BLaER1 treated with 17β-estradiol and CSF1 and Interleukin-3, amounts not matched to agents 10 nM and 100 nM (cell line): Measurements from ENCODE around the gene ZNF154.
A peak's percentile ranks its signal among the peaks of the same experiment; 100 is the strongest.
"Not testable (repeated sequence)": the region's sequence is repeated elsewhere in the genome, so short reads cannot be mapped to it uniquely, and the experiment has no call there.

Experiments used
- H3K27ac ChIP-seq, 11 experiments: shearing (Covaris generic); formaldehyde crosslinking; 2 replicates each; pipeline ENCODE4 v1.8.1; 2022
- H3K27me3 ChIP-seq, 11 experiments: shearing (Covaris generic); formaldehyde crosslinking; 2 replicates each; pipeline ENCODE4 v1.8.1; 2022
- H3K36me3 ChIP-seq, 11 experiments: shearing (Covaris generic); formaldehyde crosslinking; 2 replicates each; pipeline ENCODE4 v1.8.1; 2022
- H3K4me1 ChIP-seq, 10 experiments: shearing (Covaris generic); formaldehyde crosslinking; 2 replicates each; pipeline ENCODE4 v1.8.1; 2022
- H3K4me2 ChIP-seq, 11 experiments: shearing (Covaris generic); formaldehyde crosslinking; 2 replicates each; pipeline ENCODE4 v1.8.1; 2022
- H3K4me3 ChIP-seq, 10 experiments: shearing (Covaris generic); formaldehyde crosslinking; 2 replicates each; pipeline ENCODE4 v1.8.1; 2022
- H3K9ac ChIP-seq, 11 experiments: shearing (Covaris generic); formaldehyde crosslinking; 2 replicates each; pipeline ENCODE4 v1.8.1; 2022
- H3K9me3 ChIP-seq, 11 experiments: shearing (Covaris generic); formaldehyde crosslinking; replicated peaks in 1 of 11; 2 replicates each; pipeline ENCODE4 v1.8.1; 2022
- H4K20me1 ChIP-seq, 11 experiments: shearing (Covaris generic); formaldehyde crosslinking; 2 replicates each; pipeline ENCODE4 v1.8.1; 2022
- Cebpa-rat ChIP-seq, 11 experiments: shearing (Covaris generic); IDR thresholded peaks; 2 replicates each; pipeline ENCODE4 v1.8.1; 2022

ZNF154 gene

DNA sequence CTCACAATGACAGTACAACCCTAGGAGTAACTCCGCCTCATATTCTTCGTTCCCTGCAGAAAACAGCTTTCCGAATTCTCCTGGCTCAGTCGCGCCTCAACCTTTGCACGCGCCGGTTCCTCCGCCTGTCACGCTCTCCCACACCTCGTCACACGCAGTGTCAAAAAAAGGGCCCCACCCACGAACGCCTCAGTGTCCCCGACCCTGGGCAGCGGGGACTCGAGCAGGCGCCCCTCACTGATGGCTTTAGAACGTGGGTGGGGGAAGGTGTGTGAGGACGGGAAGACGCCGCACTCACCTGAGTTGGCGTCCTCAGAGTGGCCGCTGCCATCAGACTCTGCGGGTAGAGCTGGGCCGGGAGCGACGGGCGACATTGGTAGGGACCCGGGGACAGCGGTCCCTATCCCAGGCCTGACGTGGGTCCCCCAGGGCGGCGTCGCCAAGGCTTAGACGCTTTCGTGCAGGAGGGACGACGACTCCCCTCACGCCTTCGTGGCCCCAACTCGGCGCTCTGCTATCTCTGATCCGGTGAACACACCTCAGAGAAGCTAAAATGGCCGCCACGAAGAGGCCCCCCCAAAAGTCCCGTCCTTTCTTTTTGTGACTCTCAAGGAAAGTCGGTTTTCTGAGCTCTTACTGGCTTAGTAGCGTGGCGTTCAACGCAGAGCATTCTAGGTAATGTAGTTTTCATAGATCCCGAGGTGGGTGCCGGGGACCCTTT lies at the start of gene ZNF154:
TSS of gene ZNF154 (minus strand) at position 564 of the 721 bp plus-strand sequence. CDS start at position 331, 233 bp downstream.
- no peak for TF ChIP-seq Cebpa-rat (IDR thresholded peaks at IDR 0.05)
- peaks cover 0 to 78% (median 0%) of the 10 kb centered on the region in 11 experiments; a peak in 3 of 22 replicates for H4K20me1 ChIP-seq
- peaks cover 34 to 44% (median 42%) of the 10 kb centered on the region in 11 experiments for H3K27me3 ChIP-seq
- H3K36me3 ChIP-seq = peaks cover 23 to 66% (median 48%) of the 10 kb centered on the region in 11 experiments
- no peak within 1 kb of the TSS for H3K9ac ChIP-seq
- peaks cover 0 to 9% (median 0%) of the 10 kb centered on the region in 10 experiments; a peak in 3 of 20 replicates for H3K4me1 ChIP-seq
- no peak within 1 kb of the TSS for H3K4me2 ChIP-seq
- H3K4me3 ChIP-seq = peak within 1 kb of the TSS in 6 of 10 experiments; percentile 5 to 32 (median 24); a peak in 4 of 20 replicates
- H3K27ac ChIP-seq = no peak within 1 kb of the TSS
- peaks cover 49 to 70% (median 60%) of the 10 kb centered on the region in 11 experiments for H3K9me3 ChIP-seq

DNA sequence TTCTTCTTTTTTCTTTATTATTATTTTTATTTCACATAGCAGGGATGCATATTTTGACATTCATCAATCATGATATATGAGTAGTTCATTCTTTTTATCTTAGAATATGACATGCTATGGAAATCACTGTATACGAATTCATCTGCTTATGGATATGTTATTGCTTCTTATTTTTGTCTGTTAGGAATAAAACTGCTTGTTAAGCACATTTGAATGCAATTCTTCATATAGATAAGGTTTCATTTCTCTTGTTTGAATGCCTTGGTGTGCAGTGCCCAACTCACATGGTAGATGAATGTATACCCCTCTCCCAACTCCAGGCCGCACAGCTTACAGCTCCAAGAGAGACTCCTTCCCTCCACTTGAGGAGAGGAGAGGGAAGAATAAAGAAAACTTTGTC lies 48.9 kb upstream of the ZNF154 start:
- Histone ChIP-seq H3K4me2 (no peak overlapping the region), H4K20me1 (peaks cover 0 to 16% (median 0%) of the 10 kb centered on the region in 11 experiments; a peak in 4 of 22 replicates), H3K36me3 (peaks cover 96 to 100% (median 99%) of the 10 kb centered on the region in 11 experiments), H3K27ac (no peak overlapping the region), H3K9me3 (peaks cover 0 to 22% (median 18%) of the 10 kb centered on the region in 11 experiments; a peak in 18 of 22 replicates), H3K4me3 (no peak overlapping the region), H3K9ac (no peak overlapping the region), H3K27me3 (no peaks in the 10 kb centered on the region), H3K4me1 (no peaks in the 10 kb centered on the region)
- TF ChIP-seq Cebpa-rat (IDR thresholded peaks at IDR 0.05) = no peak

DNA sequence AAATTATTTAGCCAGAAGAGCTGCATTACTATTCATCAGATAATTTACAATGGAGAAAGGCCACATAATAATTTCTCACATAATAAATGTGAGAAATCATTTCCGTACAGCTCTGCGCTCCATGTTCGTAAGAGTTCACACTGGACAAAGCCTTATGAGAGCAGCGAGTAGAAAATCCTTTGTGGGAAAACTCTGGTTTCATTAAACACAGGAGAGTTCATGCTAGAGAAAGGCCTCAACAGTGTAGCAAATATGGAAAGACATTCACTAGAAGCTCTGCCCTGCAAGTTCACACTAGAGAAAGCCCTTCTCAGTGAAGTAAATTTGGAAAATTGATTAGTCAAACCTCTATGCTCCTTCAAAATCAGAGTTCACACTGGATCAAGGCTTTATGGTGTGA lies 46.0 kb upstream of the ZNF154 start:
- Histone ChIP-seq H3K9ac (no peak overlapping the region), H3K27ac (no peak overlapping the region), H3K9me3 (peaks cover 0 to 43% (median 30%) of the 10 kb centered on the region in 11 experiments; a peak in 19 of 22 replicates), H4K20me1 (peaks cover 0 to 26% (median 7%) of the 10 kb centered on the region in 11 experiments; a peak in 12 of 22 replicates), H3K36me3 (peaks cover 99 to 100% (median 100%) of the 10 kb centered on the region in 11 experiments), H3K27me3 (no peaks in the 10 kb centered on the region), H3K4me1 (peaks cover 0 to 3% (median 0%) of the 10 kb centered on the region in 10 experiments; a peak in 1 of 20 replicates), H3K4me3 (no peak overlapping the region), H3K4me2 (no peak overlapping the region)
- TF ChIP-seq Cebpa-rat (IDR thresholded peaks at IDR 0.05) = no peak

DNA sequence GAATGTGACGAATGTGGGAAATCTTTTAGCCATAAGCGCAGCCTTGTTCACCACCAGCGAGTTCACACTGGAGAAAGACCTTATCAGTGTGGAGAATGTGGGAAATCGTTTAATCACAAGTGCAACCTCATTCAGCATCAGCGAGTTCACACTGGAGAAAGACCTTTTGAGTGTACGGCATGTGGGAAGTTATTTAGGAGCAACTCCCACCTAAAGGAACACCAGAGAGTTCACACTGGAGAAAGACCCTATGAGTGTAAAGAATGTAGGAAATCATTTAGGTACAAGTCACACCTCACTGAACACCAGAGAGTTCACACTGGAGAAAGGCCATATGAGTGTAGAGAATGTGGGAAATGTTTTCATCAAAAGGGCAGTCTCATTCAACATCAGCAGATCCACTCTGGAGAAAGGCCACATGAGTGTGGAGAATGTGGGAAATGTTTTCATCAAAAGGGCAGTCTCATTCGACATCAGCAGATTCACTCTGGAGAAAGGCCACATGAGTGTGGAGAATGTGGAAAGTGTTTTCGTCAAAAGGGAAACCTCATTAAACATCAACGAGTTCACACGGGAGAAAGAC lies 45.2 kb upstream of the ZNF154 start:
- Histone ChIP-seq H3K27me3 (no peaks in the 10 kb centered on the region), H3K36me3 (peaks cover 99 to 100% (median 100%) of the 10 kb centered on the region in 11 experiments), H3K27ac (no peak overlapping the region), H4K20me1 (peaks cover 0 to 30% (median 7%) of the 10 kb centered on the region in 11 experiments; a peak in 12 of 22 replicates), H3K9me3 (peaks cover 0 to 50% (median 32%) of the 10 kb centered on the region in 11 experiments; a peak in 20 of 22 replicates), H3K4me3 (no peak overlapping the region), H3K9ac (no peak overlapping the region), H3K4me1 (peaks cover 0 to 8% (median 3%) of the 10 kb centered on the region in 10 experiments; a peak in 11 of 20 replicates), H3K4me2 (no peak overlapping the region)
- TF ChIP-seq Cebpa-rat (IDR thresholded peaks at IDR 0.05) = no peak

DNA sequence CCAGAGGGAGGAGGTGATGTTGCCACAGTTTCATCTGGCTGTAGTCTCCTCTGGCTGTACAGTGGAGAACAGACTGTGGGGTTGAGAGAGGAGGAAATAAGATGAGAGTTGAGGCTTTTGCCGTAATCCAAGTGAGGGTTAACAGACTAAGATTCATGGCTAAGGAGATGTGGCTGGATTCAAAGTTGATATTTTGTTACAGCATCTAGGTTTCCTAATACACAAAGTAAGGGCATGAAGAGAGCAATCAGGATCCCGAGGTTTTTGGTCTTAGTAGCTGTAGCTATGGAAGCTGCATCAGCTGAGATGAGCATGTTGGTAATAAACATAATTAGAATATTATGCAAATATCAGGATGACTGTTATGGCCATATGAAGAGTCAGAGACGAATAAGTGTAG lies 39.0 kb upstream of the ZNF154 start:
- no peak for TF ChIP-seq Cebpa-rat (IDR thresholded peaks at IDR 0.05)
- peaks cover 7 to 39% (median 19%) of the 10 kb centered on the region in 11 experiments; a peak in 18 of 22 replicates for H3K9me3 ChIP-seq
- H3K27me3 ChIP-seq = no peaks in the 10 kb centered on the region
- peak overlapping the region; percentile 83 to 95 (median 89); a peak in 17 of 22 replicates for H3K9ac ChIP-seq
- peaks cover 44 to 53% (median 49%) of the 10 kb centered on the region in 11 experiments for H3K36me3 ChIP-seq
- peak overlapping the region; percentile 82 to 97 (median 86) for H3K4me3 ChIP-seq
- H3K4me1 ChIP-seq = peaks cover 14 to 26% (median 22%) of the 10 kb centered on the region in 10 experiments
- peak overlapping the region; percentile 77 to 97 (median 92) for H3K4me2 ChIP-seq
- H3K27ac ChIP-seq = peak overlapping the region in 2 of 11 experiments; percentile 86 to 90; a peak in 2 of 22 replicates
- H4K20me1 ChIP-seq = peaks cover 0 to 18% (median 0%) of the 10 kb centered on the region in 11 experiments; a peak in 9 of 22 replicates

DNA sequence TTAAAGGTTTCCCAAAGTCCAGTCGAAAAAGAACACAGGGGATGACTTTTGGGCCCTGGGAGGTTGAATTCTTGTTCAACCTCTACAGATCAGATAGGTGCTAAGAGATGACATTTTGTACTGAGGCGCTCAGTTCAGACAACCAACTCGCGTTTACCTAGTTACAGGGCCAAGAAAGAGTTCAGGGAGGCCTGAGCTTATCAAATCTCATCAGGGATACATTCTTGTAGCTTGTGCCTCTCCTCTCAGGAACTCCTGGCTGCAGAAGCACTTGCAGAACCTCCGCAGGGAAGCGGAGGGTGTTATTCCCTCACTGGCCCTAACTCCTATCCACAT lies 38.4 kb upstream of the ZNF154 start:
- Histone ChIP-seq H4K20me1 (peaks cover 0 to 18% (median 0%) of the 10 kb centered on the region in 11 experiments; a peak in 9 of 22 replicates), H3K9ac (peak overlapping the region; percentile 83 to 95 (median 89)), H3K36me3 (peaks cover 38 to 47% (median 43%) of the 10 kb centered on the region in 11 experiments), H3K9me3 (peaks cover 5 to 33% (median 15%) of the 10 kb centered on the region in 11 experiments; a peak in 16 of 22 replicates), H3K27me3 (no peaks in the 10 kb centered on the region), H3K4me2 (peak overlapping the region; percentile 77 to 97 (median 92)), H3K4me1 (peaks cover 14 to 26% (median 22%) of the 10 kb centered on the region in 10 experiments), H3K4me3 (peak overlapping the region; percentile 82 to 97 (median 86)), H3K27ac (peak overlapping the region; percentile 80 to 90 (median 84); a peak in 21 of 22 replicates)
- no peak for TF ChIP-seq Cebpa-rat (IDR thresholded peaks at IDR 0.05)

DNA sequence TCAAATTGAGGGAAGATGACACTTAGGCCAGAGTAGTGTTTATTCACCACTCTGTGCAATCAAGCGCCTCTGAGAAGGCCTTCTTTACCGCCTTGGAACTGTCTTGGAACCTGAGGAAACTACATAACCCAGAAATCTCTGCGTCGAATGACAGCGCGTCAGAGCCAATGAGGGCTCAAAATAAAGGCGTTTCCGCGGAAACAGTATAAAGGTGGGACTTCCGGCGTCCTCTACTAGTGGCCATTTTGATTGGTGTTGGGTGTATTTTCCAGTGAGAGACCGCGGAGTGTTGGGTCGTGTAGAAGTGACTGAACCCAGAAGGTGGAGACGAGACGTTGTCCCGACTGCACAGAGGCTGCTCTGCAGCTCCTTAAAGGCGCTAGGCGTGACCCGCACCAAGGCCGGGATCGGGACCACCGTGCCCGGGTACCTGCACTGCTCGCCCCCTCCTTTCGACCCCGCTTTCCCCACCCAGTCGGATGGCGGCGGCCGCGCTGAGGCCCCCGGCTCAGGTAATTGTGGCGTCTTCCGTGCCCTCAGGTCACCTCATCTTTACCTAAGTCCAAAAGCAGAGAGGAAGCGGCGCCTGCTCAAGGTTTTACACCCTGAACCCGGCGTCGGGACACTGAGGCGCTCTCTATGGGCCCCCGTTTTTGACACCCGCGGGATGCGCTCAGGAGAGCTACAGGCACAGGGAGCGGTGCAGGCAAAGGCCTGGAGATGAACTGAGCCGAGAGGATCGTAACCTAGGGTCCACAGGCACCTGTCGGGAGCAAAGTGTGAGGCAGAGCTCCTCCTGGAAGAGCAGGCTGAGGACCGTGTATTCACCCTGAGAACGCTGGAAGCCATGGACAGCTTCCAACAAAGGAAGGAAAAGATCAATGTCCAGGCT lies 37.8 kb upstream of the ZNF154 start, which contains the start of gene ZNF776:
TSS of gene ZNF776 (plus strand) at position 236 of the 892 bp plus-strand sequence. CDS start at position 480, 244 bp downstream.
- Histone ChIP-seq H3K4me1 (peaks cover 14 to 26% (median 22%) of the 10 kb centered on the region in 10 experiments), H3K9ac (peak within 1 kb of the TSS; percentile 83 to 95 (median 89)), H4K20me1 (peaks cover 0 to 18% (median 0%) of the 10 kb centered on the region in 11 experiments; a peak in 9 of 22 replicates), H3K9me3 (peaks cover under 1 to 27% (median 15%) of the 10 kb centered on the region in 11 experiments; a peak in 12 of 22 replicates), H3K4me3 (peak within 1 kb of the TSS; percentile 82 to 97 (median 86)), H3K27ac (peak within 1 kb of the TSS; percentile 80 to 90 (median 84)), H3K27me3 (no peaks in the 10 kb centered on the region), H3K36me3 (peaks cover 32 to 41% (median 37%) of the 10 kb centered on the region in 11 experiments), H3K4me2 (peak within 1 kb of the TSS; percentile 77 to 97 (median 92))
- TF ChIP-seq Cebpa-rat (IDR thresholded peaks at IDR 0.05) = no peak

DNA sequence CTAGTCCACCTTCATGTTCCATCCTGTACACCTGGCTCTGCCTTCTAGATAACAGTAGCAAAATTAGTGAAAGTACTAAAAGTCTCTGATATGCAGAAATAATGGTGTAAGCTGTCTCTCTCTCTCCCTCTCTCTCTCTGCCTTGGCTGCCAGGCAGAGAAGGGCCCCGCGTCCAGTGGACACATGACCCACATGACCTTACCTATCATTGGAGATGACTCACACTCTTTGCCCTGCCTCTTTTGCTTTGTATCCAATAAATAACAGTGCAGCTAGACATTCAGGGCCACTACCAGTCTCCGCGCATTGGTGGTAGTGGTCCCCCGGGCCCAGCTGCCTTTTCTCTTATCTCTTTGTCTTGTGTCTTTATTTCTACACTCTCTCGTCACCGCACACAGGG lies 29.8 kb upstream of the ZNF154 start:
- not testable (repeated sequence) for H3K27ac ChIP-seq, H4K20me1 ChIP-seq, H3K27me3 ChIP-seq, H3K9ac ChIP-seq, H3K4me1 ChIP-seq, H3K36me3 ChIP-seq, H3K4me3 ChIP-seq, H3K4me2 ChIP-seq
- H3K9me3 ChIP-seq = peaks cover 0 to 12% (median 0%) of the 10 kb centered on the region in 11 experiments; a peak in 3 of 22 replicates

DNA sequence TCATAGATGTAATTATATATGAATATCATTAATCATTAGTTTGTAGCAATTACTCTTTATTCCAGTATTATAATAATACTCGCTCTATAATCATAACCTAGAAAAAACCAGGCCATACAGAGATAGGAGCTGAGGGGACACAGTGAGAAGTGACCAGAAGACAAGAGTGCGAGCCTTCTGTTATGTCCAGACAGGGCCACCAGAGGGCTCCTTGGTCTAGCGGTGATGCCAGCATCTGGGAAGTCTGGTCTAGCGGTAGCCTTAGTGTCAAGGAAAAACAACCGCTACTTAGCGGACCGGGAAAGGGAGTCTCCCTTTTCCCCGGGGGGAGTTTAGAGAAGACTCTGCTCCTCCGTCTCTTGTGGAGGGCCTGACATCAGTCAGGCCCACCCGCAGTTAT lies 29.3 kb upstream of the ZNF154 start:
- H3K4me1 ChIP-seq, H3K27me3 ChIP-seq, H3K4me3 ChIP-seq, H3K27ac ChIP-seq, H3K36me3 ChIP-seq, H3K4me2 ChIP-seq, H4K20me1 ChIP-seq, H3K9ac ChIP-seq: not testable (repeated sequence)
- peaks cover 0 to 12% (median 0%) of the 10 kb centered on the region in 11 experiments; a peak in 3 of 22 replicates for H3K9me3 ChIP-seq
